Measurements from ENCODE around the gene POLDIP2. TPM values are rescaled to one million over a fixed set of nuclear protein-coding genes. Genes with fewer than 3 reads are reported as not detected.

POLDIP2 gene
- total RNA-seq, 2 donors from 2014 or later, result 54.9 to 68.2 TPM

DNA sequence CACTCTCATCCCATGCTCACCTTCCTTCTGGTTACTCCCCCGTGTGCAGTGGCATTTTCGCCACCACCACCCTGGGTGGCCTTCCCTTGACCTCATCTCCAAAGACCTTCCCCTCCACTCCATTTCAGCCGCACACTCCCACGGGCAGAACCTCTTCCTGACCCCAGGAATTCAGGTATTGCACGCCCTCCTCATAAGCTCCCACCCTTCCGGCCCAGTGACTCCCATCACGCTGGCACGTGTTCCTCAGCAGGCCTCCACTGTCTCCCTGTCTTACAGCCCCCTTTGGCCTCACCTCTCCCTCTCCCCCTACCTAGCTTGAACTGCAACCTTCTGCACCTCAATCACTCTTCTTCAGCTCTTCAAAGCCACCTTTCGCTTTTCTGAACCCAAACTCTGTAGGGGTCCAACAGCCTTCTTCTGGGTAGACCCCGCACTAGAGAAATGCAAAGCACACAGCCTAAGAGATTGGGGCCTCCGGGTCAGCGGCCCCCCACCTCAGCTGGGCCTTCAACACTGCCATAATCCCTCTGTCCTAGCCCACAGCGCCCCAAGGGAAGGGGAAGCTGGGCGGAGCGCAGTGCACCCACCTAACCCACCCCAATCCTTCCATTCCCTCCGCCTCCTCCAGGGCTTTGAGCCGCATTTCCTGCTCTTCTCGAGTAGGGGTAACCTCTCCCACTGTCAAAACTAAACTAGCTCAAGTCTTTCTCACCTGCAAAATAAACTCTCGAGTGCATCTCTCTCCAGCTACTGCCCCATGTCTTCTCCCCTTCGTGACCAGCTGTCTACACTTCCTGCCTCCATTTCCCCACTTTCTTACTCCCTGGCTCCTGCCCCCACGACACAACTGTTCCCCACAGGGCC, 40.0 kb downstream of the POLDIP2 start:
- peaks cover 9 to 14% of the 10 kb centered on the region in 2 donors for H3K4me1 ChIP-seq (ENCODE audit: control insufficient read depth in 1 of 2, low read depth in 2 of 2)
- TF ChIP-seq, protein P1, sequence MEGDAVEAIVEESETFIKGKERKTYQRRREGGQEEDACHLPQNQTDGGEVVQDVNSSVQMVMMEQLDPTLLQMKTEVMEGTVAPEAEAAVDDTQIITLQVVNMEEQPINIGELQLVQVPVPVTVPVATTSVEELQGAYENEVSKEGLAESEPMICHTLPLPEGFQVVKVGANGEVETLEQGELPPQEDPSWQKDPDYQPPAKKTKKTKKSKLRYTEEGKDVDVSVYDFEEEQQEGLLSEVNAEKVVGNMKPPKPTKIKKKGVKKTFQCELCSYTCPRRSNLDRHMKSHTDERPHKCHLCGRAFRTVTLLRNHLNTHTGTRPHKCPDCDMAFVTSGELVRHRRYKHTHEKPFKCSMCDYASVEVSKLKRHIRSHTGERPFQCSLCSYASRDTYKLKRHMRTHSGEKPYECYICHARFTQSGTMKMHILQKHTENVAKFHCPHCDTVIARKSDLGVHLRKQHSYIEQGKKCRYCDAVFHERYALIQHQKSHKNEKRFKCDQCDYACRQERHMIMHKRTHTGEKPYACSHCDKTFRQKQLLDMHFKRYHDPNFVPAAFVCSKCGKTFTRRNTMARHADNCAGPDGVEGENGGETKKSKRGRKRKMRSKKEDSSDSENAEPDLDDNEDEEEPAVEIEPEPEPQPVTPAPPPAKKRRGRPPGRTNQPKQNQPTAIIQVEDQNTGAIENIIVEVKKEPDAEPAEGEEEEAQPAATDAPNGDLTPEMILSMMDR (IDR thresholded peaks at IDR 0.05), result no peak
- ATAC-seq (ENCODE audit: insufficient number of reproducible peaks, low FRiP score, low read depth) (no peak), DNase-seq (ENCODE audit: low spot score) (no peak)
- no peaks in the 10 kb centered on the region for H3K36me3 ChIP-seq
- H3K27ac ChIP-seq, result no peak overlapping the region
- no peaks in the 10 kb centered on the region for H3K27me3 ChIP-seq (replicated peaks; ENCODE audit: insufficient read depth)
- H3K4me3 ChIP-seq, result no peak overlapping the region
- no peaks in the 10 kb centered on the region for H3K9me3 ChIP-seq

- Histone ChIP-seq H3K4me1 (ENCODE audit: control insufficient read depth in 1 of 2, low read depth in 2 of 2) (peaks cover 9 to 14% of the 10 kb centered on the region in 2 donors), H3K9me3 (no peaks in the 10 kb centered on the region), H3K27ac (no peak overlapping the region), H3K4me3 (no peak overlapping the region), H3K36me3 (no peaks in the 10 kb centered on the region), H3K27me3 (replicated peaks; ENCODE audit: insufficient read depth) (no peaks in the 10 kb centered on the region)
- ATAC-seq (ENCODE audit: insufficient number of reproducible peaks, low FRiP score, low read depth), result no peak
- TF ChIP-seq, protein P1 (IDR thresholded peaks at IDR 0.05), result no peak
- no peak for DNase-seq (ENCODE audit: low spot score)
These were observed 41.3 kb downstream of the POLDIP2 start for GRCh38 chr17:28315846-28316705.

- ATAC-seq (ENCODE audit: insufficient number of reproducible peaks, low FRiP score, low read depth) (no peak), DNase-seq (ENCODE audit: low spot score) (no peak)
- TF ChIP-seq, protein P1 (IDR thresholded peaks at IDR 0.05), result no peak
These were observed 43.5 kb downstream of the POLDIP2 start for GRCh38 chr17:28313841-28314240.

DNA sequence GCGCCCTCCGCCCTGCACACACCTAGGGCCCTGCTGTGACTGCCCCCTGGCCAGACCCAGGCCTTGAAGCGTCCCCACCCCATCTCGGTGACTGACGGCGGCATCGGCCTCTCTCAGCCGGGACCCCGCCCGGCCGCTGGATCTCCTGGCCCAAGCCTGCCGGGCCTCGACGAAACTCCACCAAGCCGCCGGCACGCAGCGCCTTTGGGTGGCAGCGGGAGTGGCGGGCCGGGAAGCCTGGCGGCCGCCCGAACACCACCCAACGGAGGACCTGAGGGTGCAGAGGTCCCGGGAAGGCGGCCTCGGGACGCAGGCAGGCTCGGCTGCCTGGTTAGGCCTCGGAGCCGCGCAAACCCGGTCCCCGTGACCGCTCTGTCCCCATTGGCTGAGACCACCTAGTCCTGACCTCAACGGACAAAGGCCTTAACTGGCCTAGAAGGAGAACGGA, 50.3 kb downstream of the POLDIP2 start:
- no peaks in the 10 kb centered on the region for H3K4me1 ChIP-seq (ENCODE audit: control insufficient read depth in 1 of 2, low read depth in 2 of 2)
- no peaks in the 10 kb centered on the region for H3K9me3 ChIP-seq
- no peaks in the 10 kb centered on the region for H3K27me3 ChIP-seq (replicated peaks; ENCODE audit: insufficient read depth)
- H3K4me3 ChIP-seq, result no peak overlapping the region
- no peak for ATAC-seq (ENCODE audit: insufficient number of reproducible peaks, low FRiP score, low read depth)
- DNase-seq (ENCODE audit: low spot score), result no peak
- no peaks in the 10 kb centered on the region for H3K36me3 ChIP-seq
- TF ChIP-seq, protein P1 (IDR thresholded peaks at IDR 0.05), result no peak
- no peak overlapping the region for H3K27ac ChIP-seq

More at GRCh38 chr17:28313841-28314240, 43.5 kb downstream of the POLDIP2 start:
- Histone ChIP-seq H3K9me3 (no peaks in the 10 kb centered on the region), H3K4me1 (ENCODE audit: control insufficient read depth in 1 of 2, low read depth in 2 of 2) (peaks cover 4 to 9% of the 10 kb centered on the region in 2 donors), H3K27me3 (replicated peaks; ENCODE audit: insufficient read depth) (no peaks in the 10 kb centered on the region), H3K36me3 (no peaks in the 10 kb centered on the region), H3K27ac (no peak overlapping the region), H3K4me3 (no peak overlapping the region)

GRCh38 chr17:28298449-28298848, 58.9 kb downstream of the POLDIP2 start:
- DNase-seq (ENCODE audit: low spot score) (no peak), ATAC-seq (ENCODE audit: insufficient number of reproducible peaks, low FRiP score, low read depth) (no peak)
- no peaks in the 10 kb centered on the region for H3K27me3 ChIP-seq (replicated peaks; ENCODE audit: insufficient read depth)
- no peak overlapping the region for H3K27ac ChIP-seq
- H3K4me3 ChIP-seq, result no peak overlapping the region
- H3K9me3 ChIP-seq, result no peaks in the 10 kb centered on the region
- no peaks in the 10 kb centered on the region for H3K4me1 ChIP-seq (ENCODE audit: control insufficient read depth in 1 of 2, low read depth in 2 of 2)
- TF ChIP-seq, protein P1 (IDR thresholded peaks at IDR 0.05), result no peak
- no peaks in the 10 kb centered on the region for H3K36me3 ChIP-seq
